HEK293 (cell line): Measurements from ENCODE around the gene APH1A.
A peak's percentile ranks its signal among the peaks of the same experiment; 100 is the strongest.

Source experiments
- FEZF1 ChIP-seq: fragments of 450-650 bp; formaldehyde crosslinking; IDR thresholded peaks from 2 replicates; pipeline ENCODE4 v1.5.1; 2016; ENCODE audit warnings: missing biosample characterization, missing genetic modification characterization
- GLI2 ChIP-seq: fragments of 450-650 bp; formaldehyde crosslinking; IDR thresholded peaks from 2 replicates; pipeline ENCODE4; 2017; ENCODE audit warnings: missing biosample characterization, missing genetic modification characterization, low read depth, borderline replicate concordance
- HIC1 ChIP-seq: fragments of 450-650 bp; formaldehyde crosslinking; IDR thresholded peaks from 2 replicates; pipeline ENCODE4 v1.5.1; 2016; ENCODE audit warnings: missing biosample characterization, missing genetic modification characterization
- HOXC10 ChIP-seq: sonication (generic); formaldehyde crosslinking; IDR thresholded peaks from 2 replicates; pipeline ENCODE4 v1.8.1; 2023; ENCODE audit warnings: mild to moderate bottlenecking, missing genetic modification reagents
- HOXD13 ChIP-seq: sonication (generic); formaldehyde crosslinking; IDR thresholded peaks from 2 replicates; pipeline ENCODE4 v1.8.0; 2022; ENCODE audit warnings: missing genetic modification reagents, borderline replicate concordance
- KLF1 ChIP-seq: fragments of 450-650 bp; formaldehyde crosslinking; IDR thresholded peaks from 2 replicates; pipeline ENCODE4 v1.5.1; 2016; ENCODE audit warnings: missing biosample characterization, missing genetic modification characterization
- MZF1 ChIP-seq: fragments of 450-650 bp; formaldehyde crosslinking; IDR thresholded peaks from 2 replicates; pipeline ENCODE4 v1.5.1; 2017; ENCODE audit warnings: missing biosample characterization, missing genetic modification characterization, borderline replicate concordance
- SP3 ChIP-seq: fragments of 450-650 bp; formaldehyde crosslinking; IDR thresholded peaks from 2 replicates; pipeline ENCODE4 v1.5.1; 2016; ENCODE audit warnings: missing biosample characterization, missing genetic modification characterization
- SP7 ChIP-seq: fragments of 450-650 bp; formaldehyde crosslinking; IDR thresholded peaks from 2 replicates; pipeline ENCODE4 v1.5.1; 2016; ENCODE audit warnings: missing biosample characterization, missing genetic modification characterization
- ZBTB1 ChIP-seq: fragments of 450-650 bp; formaldehyde crosslinking; IDR thresholded peaks from 2 replicates; pipeline ENCODE4 v1.5.1; 2016; ENCODE audit warnings: missing biosample characterization, missing genetic modification characterization
- ZBTB21 ChIP-seq: fragments of 450-650 bp; formaldehyde crosslinking; IDR thresholded peaks from 2 replicates; pipeline ENCODE4 v1.5.1; 2017; ENCODE audit warnings: missing biosample characterization, missing genetic modification characterization
- ZEB2 ChIP-seq: fragments of 450-650 bp; formaldehyde crosslinking; IDR thresholded peaks from 2 replicates; pipeline ENCODE4 v1.5.1; 2016; ENCODE audit warnings: missing biosample characterization, missing genetic modification characterization
- ZIC2 ChIP-seq: fragments of 450-650 bp; formaldehyde crosslinking; IDR thresholded peaks from 2 replicates; pipeline ENCODE4 v1.5.1; 2016; ENCODE audit warnings: missing biosample characterization, missing genetic modification characterization
- ZNF138 ChIP-seq: fragments of 450-650 bp; formaldehyde crosslinking; IDR thresholded peaks from 2 replicates; pipeline ENCODE4 v1.5.1; 2016; ENCODE audit warnings: missing biosample characterization, missing genetic modification characterization, borderline replicate concordance
- ZNF174 ChIP-seq: fragments of 450-650 bp; formaldehyde crosslinking; IDR thresholded peaks from 2 replicates; pipeline ENCODE4 v1.5.0; 2017; ENCODE audit warnings: missing biosample characterization, mild to moderate bottlenecking, missing genetic modification characterization
- ZNF19 ChIP-seq: fragments of 450-650 bp; formaldehyde crosslinking; IDR thresholded peaks from 2 replicates; pipeline ENCODE4; 2016; ENCODE audit warnings: missing biosample characterization, missing genetic modification characterization, low read depth
- ZNF24 ChIP-seq: fragments of 450-650 bp; formaldehyde crosslinking; IDR thresholded peaks from 2 replicates; pipeline ENCODE4 v1.5.1; 2016; ENCODE audit warnings: missing biosample characterization, missing genetic modification characterization
- ZNF354C ChIP-seq: fragments of 450-650 bp; formaldehyde crosslinking; IDR thresholded peaks from 2 replicates; pipeline ENCODE4 v1.5.1; 2016; ENCODE audit warnings: missing biosample characterization, missing genetic modification characterization, low read depth, borderline replicate concordance
- ZNF501 ChIP-seq: fragments of 450-650 bp; formaldehyde crosslinking; IDR thresholded peaks from 2 replicates; pipeline ENCODE4 v1.5.1; 2016; ENCODE audit warnings: missing biosample characterization, missing genetic modification characterization
- ZNF514 ChIP-seq: fragments of 450-650 bp; formaldehyde crosslinking; IDR thresholded peaks from 2 replicates; pipeline ENCODE4 v1.5.1; 2016; ENCODE audit warnings: missing biosample characterization, missing genetic modification characterization
- ZNF521 ChIP-seq: fragments of 450-650 bp; formaldehyde crosslinking; IDR thresholded peaks from 2 replicates; pipeline ENCODE4 v1.5.1; 2017; ENCODE audit warnings: missing biosample characterization, mild to moderate bottlenecking, missing genetic modification characterization
- ZNF548 ChIP-seq: fragments of 450-650 bp; formaldehyde crosslinking; IDR thresholded peaks from 2 replicates; pipeline ENCODE4 v1.5.1; 2016; ENCODE audit warnings: missing biosample characterization, missing genetic modification characterization
- ZNF571 ChIP-seq: fragments of 450-650 bp; formaldehyde crosslinking; IDR thresholded peaks from 2 replicates; pipeline ENCODE4 v1.5.0; 2017; ENCODE audit warnings: missing biosample characterization, missing genetic modification characterization
- ZNF629 ChIP-seq: fragments of 450-650 bp; formaldehyde crosslinking; IDR thresholded peaks from 2 replicates; pipeline ENCODE4 v1.5.1; 2017; ENCODE audit warnings: missing biosample characterization, missing genetic modification characterization
- ZNF664 ChIP-seq: fragments of 450-650 bp; formaldehyde crosslinking; IDR thresholded peaks from 2 replicates; pipeline ENCODE4 v1.5.1; 2016; ENCODE audit warnings: missing biosample characterization, missing genetic modification characterization
- ZNF701 ChIP-seq: fragments of 450-650 bp; formaldehyde crosslinking; IDR thresholded peaks from 2 replicates; pipeline ENCODE4 v1.5.1; 2016; ENCODE audit warnings: missing biosample characterization, missing genetic modification characterization
- ZNF707 ChIP-seq: fragments of 450-650 bp; formaldehyde crosslinking; IDR thresholded peaks from 2 replicates; pipeline ENCODE4 v1.5.1; 2016; ENCODE audit warnings: missing biosample characterization, missing genetic modification characterization
- ZNF768 ChIP-seq: fragments of 450-650 bp; formaldehyde crosslinking; IDR thresholded peaks from 2 replicates; pipeline ENCODE4 v1.5.1; 2018; ENCODE audit warnings: missing biosample characterization, mild to moderate bottlenecking, missing genetic modification characterization
- ZNF791 ChIP-seq: fragments of 450-650 bp; formaldehyde crosslinking; IDR thresholded peaks from 2 replicates; pipeline ENCODE4 v1.5.1; 2016; ENCODE audit warnings: missing biosample characterization, missing genetic modification characterization
- TF ChIP-seq, protein P1 (sequence below): fragments of 450-650 bp; formaldehyde crosslinking; IDR thresholded peaks from 2 replicates; pipeline ENCODE4 v1.5.1; 2016; ENCODE audit warnings: missing biosample characterization, missing genetic modification characterization
- TF ChIP-seq, protein P2 (sequence below): fragments of 450-650 bp; formaldehyde crosslinking; IDR thresholded peaks from 2 replicates; pipeline ENCODE4 v1.5.1; 2017; ENCODE audit warnings: missing biosample characterization, missing genetic modification characterization
- TF ChIP-seq, protein P3 (sequence below): fragments of 450-650 bp; formaldehyde crosslinking; IDR thresholded peaks from 2 replicates; pipeline ENCODE4 v1.5.1; 2016; ENCODE audit warnings: missing biosample characterization, missing genetic modification characterization
- TF ChIP-seq, protein P4 (sequence below): sonication (generic); formaldehyde crosslinking; IDR thresholded peaks from 2 replicates; pipeline ENCODE4 v1.8.1; 2022; ENCODE audit warnings: mild to moderate bottlenecking, moderate library complexity, missing genetic modification reagents
- TF ChIP-seq, protein P5 (sequence below): fragments of 450-650 bp; formaldehyde crosslinking; IDR thresholded peaks from 2 replicates; pipeline ENCODE4 v1.5.1; 2016; ENCODE audit warnings: missing biosample characterization, missing genetic modification characterization

APH1A gene

DNA sequence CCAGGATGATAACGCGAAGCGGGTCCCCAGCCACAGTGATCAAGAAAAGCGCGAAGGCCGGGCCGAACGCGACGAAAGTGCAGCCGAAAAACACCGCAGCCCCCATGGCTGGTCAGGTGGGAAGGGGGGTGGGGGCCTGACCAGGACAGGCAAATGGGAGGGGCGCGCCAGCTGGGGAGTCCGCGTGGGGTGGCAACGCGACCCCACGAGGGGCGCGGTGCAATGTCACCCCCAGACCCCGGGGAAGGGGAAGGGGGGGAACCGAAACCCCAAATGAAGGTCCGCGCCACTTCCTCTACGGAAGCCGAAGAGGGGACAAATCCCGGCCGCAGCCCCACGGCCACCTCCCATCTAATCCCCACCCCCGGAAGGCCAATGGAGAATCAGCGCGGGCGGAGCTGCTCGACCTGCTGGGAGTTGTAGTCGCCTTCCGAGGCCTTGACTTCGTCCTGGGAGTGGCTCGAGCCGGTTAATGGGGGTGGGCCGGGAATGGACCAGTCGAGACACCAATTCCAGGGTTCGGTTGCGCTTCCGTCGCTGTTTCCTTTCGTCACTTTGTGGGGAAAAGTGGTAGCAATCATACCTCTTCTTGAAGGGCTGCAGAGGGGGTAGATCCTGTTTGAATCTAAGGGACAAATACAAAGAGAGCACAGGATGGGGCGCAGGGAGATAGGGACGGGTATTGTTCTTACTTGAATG, at the start of gene APH1A (continued):
- TF ChIP-seq ZNF174 (no peak), ZNF138 (tag by site-specific recombination) (no peak), ZNF629 (tag by site-specific recombination) (peak; percentile 69), GLI2 (tag by site-specific recombination) (no peak), ZNF501 (tag by site-specific recombination) (peak; percentile 95), ZNF24 (tag by site-specific recombination) (peak; percentile 53; the same call in 1 of the 2 replicates), ZIC2 (tag by site-specific recombination) (0 out of 2 replicates have a peak, but pooled peaks have one; percentile 13), ZEB2 (peak; percentile 78), ZBTB21 (tag by site-specific recombination) (peak; percentile 60), ZNF701 (tag by site-specific recombination) (no peak), MZF1 (peak; percentile 67; the same call in 1 of the 2 replicates), ZNF664 (no peak), HOXD13 (no peak), ZNF548 (tag by site-specific recombination) (no peak), ZNF521 (tag by site-specific recombination) (no peak), SP3 (peak; percentile 97), ZBTB1 (tag by site-specific recombination) (no peak), KLF1 (tag by site-specific recombination) (peak; percentile 52; the same call in 1 of the 2 replicates), ZNF768 (tag by site-specific recombination) (no peak), ZNF571 (no peak), ZNF514 (tag by site-specific recombination) (no peak), FEZF1 (tag by site-specific recombination) (no peak), HOXC10 (CRISPR knock-in tag) (no peak), ZNF791 (tag by site-specific recombination) (no peak), ZNF354C (tag by site-specific recombination) (no peak), ZNF19 (tag by site-specific recombination) (no peak), ZNF707 (tag by site-specific recombination) (no peak), HIC1 (tag by site-specific recombination) (no peak), SP7 (tag by site-specific recombination) (peak; percentile 66; the same call in 1 of the 2 replicates)
- TF ChIP-seq, protein P1, sequence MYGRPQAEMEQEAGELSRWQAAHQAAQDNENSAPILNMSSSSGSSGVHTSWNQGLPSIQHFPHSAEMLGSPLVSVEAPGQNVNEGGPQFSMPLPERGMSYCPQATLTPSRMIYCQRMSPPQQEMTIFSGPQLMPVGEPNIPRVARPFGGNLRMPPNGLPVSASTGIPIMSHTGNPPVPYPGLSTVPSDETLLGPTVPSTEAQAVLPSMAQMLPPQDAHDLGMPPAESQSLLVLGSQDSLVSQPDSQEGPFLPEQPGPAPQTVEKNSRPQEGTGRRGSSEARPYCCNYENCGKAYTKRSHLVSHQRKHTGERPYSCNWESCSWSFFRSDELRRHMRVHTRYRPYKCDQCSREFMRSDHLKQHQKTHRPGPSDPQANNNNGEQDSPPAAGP (tag by site-specific recombination), result peak; percentile 68; the same call in 1 of the 2 replicates
- TF ChIP-seq, protein P2, sequence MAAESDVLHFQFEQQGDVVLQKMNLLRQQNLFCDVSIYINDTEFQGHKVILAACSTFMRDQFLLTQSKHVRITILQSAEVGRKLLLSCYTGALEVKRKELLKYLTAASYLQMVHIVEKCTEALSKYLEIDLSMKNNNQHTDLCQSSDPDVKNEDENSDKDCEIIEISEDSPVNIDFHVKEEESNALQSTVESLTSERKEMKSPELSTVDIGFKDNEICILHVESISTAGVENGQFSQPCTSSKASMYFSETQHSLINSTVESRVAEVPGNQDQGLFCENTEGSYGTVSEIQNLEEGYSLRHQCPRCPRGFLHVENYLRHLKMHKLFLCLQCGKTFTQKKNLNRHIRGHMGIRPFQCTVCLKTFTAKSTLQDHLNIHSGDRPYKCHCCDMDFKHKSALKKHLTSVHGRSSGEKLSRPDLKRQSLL (tag by site-specific recombination), result no peak
- TF ChIP-seq, protein P3, sequence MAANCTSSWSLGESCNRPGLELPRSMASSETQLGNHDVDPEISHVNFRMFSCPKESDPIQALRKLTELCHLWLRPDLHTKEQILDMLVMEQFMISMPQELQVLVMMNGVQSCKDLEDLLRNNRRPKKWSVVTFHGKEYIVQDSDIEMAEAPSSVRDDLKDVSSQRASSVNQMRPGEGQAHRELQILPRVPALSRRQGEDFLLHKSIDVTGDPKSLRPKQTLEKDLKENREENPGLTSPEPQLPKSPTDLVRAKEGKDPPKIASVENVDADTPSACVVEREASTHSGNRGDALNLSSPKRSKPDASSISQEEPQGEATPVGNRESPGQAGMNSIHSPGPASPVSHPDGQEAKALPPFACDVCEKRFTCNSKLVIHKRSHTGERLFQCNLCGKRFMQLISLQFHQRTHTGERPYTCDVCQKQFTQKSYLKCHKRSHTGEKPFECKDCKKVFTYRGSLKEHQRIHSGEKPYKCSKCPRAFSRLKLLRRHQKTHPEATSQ (tag by site-specific recombination), result 0 out of 2 replicates have a peak, but pooled peaks have one; percentile 13
- TF ChIP-seq, protein P4, sequence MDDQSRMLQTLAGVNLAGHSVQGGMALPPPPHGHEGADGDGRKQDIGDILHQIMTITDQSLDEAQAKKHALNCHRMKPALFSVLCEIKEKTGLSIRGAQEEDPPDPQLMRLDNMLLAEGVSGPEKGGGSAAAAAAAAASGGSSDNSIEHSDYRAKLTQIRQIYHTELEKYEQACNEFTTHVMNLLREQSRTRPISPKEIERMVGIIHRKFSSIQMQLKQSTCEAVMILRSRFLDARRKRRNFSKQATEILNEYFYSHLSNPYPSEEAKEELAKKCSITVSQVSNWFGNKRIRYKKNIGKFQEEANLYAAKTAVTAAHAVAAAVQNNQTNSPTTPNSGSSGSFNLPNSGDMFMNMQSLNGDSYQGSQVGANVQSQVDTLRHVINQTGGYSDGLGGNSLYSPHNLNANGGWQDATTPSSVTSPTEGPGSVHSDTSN (CRISPR knock-in tag), result 0 out of 2 replicates have a peak, but pooled peaks have one; percentile 11
- TF ChIP-seq, protein P5, sequence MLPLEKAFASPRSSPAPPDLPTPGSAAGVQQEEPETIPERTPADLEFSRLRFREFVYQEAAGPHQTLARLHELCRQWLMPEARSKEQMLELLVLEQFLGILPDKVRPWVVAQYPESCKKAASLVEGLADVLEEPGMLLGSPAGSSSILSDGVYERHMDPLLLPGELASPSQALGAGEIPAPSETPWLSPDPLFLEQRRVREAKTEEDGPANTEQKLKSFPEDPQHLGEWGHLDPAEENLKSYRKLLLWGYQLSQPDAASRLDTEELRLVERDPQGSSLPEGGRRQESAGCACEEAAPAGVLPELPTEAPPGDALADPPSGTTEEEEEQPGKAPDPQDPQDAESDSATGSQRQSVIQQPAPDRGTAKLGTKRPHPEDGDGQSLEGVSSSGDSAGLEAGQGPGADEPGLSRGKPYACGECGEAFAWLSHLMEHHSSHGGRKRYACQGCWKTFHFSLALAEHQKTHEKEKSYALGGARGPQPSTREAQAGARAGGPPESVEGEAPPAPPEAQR (tag by site-specific recombination), result no peak
